Measurements from ENCODE around the gene UBTF.

UBTF gene

GRCh38 chr17:44212507-44213402, 6.7 kb downstream of the UBTF start:
- DNase-seq: no peak

- no peak for DNase-seq
Measured at GRCh38 chr17:44211281-44212265, 7.9 kb downstream of the UBTF start.

DNA sequence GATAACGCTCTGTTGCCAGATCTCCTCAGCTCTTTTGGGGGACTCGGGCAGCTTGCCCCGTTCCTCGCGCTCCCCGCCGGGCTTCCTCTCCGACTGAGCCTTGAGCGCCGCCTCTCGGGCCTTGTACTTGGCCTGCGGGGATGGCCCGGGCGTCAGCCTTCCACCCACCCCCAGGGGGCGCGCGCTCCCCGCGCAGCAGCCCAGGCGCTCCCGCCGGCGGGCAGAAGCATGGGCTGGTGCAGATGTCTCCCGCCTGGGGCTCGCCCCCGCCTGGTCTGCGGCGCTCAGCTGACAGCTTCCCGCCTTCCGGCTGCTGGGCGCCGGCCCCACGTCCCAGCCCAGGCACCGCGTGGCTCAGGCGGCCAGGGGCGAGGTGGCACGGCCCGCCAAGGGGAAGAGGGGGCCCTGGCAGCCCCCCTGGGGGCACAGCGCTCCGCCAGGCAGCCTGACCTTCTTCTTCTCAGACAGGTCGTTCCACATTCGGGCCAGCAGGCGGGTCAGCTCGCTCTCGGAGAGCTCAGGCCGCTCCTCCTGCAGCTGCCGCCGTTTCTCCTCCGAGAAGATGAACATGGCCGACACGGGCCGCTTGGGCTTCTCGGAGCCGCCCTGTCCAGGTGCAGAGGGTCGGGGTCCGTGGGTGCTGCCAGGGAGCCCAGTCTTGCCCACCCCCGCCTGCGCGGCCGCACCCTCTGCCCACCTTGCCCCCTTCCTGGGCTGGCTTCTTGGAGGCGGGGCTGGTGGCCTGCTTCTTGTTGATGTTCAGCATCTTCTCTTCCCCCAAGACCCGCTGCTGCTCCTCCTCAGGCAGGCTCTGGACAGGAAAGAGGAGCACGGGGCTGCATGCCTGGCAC, 8.9 kb downstream of the UBTF start:
- DNase-seq: peak; percentile 88

- no peak for DNase-seq
Measured at GRCh38 chr17:44209786-44210341, 9.6 kb downstream of the UBTF start.

- no peak for DNase-seq
Measured at GRCh38 chr17:44207743-44208142, 11.7 kb downstream of the UBTF start.

- no peak for DNase-seq
Measured at GRCh38 chr17:44207319-44207718, 12.2 kb downstream of the UBTF start.

DNA sequence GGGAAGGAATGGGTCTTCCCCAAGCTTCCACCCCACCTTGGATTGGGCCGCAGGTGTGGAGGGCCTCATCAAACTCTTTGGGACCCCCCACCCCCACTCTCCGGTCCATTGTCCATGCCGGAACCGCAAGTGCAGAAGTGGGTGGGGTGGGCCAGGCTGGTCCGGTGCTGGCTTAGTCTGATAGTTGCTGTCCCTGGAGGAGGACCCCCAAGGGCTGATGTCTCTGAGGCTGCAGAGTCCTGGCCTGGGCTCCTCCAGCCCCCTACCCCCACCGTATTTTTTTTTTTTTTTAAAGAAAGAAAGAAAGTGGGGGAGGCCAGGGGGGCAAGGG, 12.7 kb downstream of the UBTF start:
- no peak for DNase-seq

- no peak for DNase-seq
Measured at GRCh38 chr17:44205962-44206824, 13.3 kb downstream of the UBTF start.

DNA sequence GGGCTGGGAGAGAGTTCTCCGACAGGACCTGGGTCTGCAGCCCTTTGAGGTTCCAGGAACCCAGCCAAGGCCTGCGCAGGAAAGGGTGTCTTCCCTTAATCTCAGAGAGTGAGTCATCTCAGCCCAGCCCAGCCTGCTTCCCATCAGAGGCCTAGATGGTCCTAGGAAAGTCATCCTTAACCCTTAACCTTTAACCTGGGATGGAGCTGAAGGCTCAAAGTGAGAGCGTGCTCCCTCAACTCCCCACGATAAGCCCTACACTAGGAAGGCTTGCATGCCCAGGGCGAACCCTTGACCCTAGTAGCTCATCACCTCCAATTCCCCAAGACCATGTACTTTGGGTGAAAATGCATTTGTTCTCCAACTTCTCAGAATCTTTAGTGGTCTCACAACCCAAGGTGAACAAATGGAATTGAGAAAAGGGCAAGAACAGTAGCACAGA, 15.0 kb downstream of the UBTF start:
- DNase-seq: no peak

- DNase-seq: no peak
Measured at GRCh38 chr17:44203731-44204440, 15.6 kb downstream of the UBTF start.

DNA sequence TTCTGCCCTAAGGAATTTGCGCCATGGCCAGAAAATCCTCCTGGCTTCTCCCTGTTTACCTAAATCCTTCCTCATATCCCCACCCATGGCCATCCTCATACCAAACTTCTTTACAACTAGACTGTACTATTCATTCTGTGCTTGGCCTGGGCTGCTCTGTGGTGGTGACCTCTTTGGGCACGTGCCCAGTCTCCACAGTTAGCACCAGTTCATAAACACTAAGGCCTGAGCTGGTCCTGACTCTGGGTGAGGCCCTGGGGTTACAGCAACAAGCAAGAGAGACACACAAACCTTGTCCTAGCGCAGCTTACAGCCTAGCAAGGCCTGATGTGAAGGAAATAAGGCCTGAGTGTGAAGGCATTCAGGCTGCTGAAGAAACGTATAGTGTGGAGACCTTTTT, 16.7 kb downstream of the UBTF start:
- no peak for DNase-seq

DNA sequence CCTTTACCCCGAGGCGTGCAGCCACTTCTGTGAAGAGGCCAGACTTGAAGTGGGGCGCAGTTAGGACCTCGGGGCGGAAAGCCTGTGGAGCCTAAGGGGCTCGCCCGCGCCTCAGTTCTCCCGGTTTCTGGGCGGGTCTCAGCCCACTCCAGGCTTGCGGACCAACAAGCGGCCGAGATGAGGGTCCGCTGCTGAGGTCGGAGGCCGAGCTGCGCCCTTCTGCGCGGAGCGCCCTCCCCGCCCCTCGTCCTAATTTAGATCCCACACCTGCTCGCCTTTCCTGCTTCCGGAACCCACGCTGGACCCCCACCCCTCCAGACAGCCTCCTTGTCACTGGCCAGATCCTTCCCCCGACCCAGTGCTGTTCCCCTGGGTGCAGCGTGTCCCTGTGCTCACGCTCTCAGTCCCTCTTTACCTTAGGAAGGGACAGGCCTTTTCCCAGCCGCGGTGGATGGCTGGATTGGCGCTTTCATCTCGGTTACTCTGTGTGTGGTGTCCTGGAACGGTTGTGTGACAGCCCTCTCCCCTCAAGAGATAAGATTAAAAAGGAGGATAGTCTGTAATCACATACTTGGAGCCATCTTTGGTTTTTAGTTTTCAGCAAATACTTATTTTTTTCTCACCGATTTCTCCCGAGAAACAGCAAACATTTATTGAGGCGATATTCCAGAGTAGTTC, 18.9 kb downstream of the UBTF start:
- no peak for DNase-seq

GRCh38 chr17:44199553-44200477, 19.7 kb downstream of the UBTF start, which contains the start of gene ATXN7L3:
ATXN7L3 (minus strand) TSS chr17:44199884; CDS start chr17:44198070, 1,814 bp downstream.
- DNase-seq: peak; percentile 100

- peak; percentile 58 for DNase-seq
Measured at GRCh38 chr17:44198721-44199552, 20.5 kb downstream of the UBTF start.

DNA sequence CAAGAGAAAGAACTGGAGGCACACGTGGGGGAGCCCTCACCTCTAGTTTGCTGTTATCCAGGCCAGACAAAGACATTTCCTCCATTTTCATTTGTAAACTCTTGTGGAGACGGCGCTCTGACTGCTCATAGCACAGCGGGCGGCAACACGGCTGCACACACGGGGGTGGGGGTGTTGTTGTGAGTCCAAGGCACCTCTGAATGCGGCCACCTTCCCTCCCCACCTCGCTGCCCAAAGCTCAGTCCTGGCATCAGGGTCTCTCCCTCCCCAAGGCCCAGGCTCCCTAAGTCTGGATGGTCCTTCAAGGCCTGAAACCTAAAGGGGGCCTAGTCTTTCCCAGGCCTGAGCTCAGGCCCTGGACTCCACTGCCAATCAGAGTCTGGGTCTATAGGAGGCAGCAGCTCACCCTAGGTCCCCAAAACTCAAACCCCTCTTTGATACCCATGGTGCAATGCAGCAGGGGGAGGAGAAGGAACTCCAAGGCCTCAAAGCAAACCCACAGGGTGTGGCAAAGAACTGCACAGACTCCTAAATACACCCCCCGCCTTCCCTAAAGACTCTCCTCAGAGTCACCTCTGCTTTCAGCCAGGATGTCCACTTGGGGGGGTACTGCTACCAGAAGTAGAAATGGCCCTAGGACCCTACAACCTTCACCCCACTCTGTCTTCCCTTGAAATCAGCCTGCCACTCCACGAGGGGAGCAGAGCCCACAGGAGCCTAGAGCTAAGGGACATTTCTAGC, 21.3 kb downstream of the UBTF start:
- DNase-seq: no peak

DNA sequence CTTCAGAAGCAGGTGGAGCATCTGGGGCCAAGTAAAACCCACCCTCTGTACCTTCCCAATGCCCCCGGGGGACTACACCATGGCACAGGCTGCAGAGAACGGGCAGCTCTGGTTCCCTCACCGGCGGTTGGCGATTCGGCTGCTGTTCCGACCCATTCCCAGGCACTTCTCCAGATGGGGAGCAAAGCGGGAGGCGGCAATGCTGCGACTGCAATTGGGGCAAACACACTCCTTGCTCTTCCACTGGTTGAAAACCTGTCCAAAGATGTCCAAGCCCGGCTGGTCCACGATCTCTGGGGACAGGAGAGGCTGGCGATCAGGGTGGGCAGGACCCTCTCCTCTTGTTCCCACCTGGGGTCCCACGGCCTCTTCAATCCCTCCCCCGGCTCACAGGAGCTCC, 22.4 kb downstream of the UBTF start:
- no peak for DNase-seq

Measured in activated effector memory CD4-positive, alpha-beta T cell treated with Interleukin-2 at 50 U/mL for 16 hours (primary cell).